Loucy (cell line): ENCODE data around the gene AGBL4.

Experiments
- H2AFZ ChIP-seq: fragments of 200-600 bp; sonication (generic); 2 replicates; pipeline ENCODE4 v1.6.0; 2016; ENCODE audit warnings: antibody characterized with exemption, mild to moderate bottlenecking, low read length, moderate library complexity
- H3F3A ChIP-seq: fragments of 200-600 bp; 2 replicates; pipeline ENCODE4 v1.6.0; 2016; ENCODE audit warnings: antibody characterized with exemption, low read depth, mild to moderate bottlenecking
- H3K27me3 ChIP-seq: fragments of 200-600 bp; sonication (generic); 2 replicates; pipeline ENCODE4 v1.6.1; 2014; ENCODE audit warnings: low read length, mild to moderate bottlenecking; ENCODE audit not compliant: insufficient read depth, poor library complexity, severe bottlenecking
- H3K36me3 ChIP-seq: fragments of 200-600 bp; sonication (generic); 2 replicates; pipeline ENCODE4 v1.6.1; 2016; ENCODE audit warnings: low read length; ENCODE audit not compliant: insufficient read depth
- H3K4me1 ChIP-seq: fragments of 200-600 bp; sonication (generic); 2 replicates; pipeline ENCODE4 v1.5.1; 2014; ENCODE audit warnings: low read length, mild to moderate bottlenecking; ENCODE audit not compliant: insufficient read depth, poor library complexity, severe bottlenecking
- H3K4me2 ChIP-seq: fragments of 200-600 bp; sonication (generic); 2 replicates; pipeline ENCODE4 v1.6.0; 2014; ENCODE audit warnings: antibody characterized with exemption, low read length, low read depth, mild to moderate bottlenecking; ENCODE audit not compliant: poor library complexity, severe bottlenecking
- H3K4me3 ChIP-seq: fragments of 200-600 bp; sonication (generic); 2 replicates; pipeline ENCODE4 v1.5.1; 2014; ENCODE audit warnings: low read length, mild to moderate bottlenecking, mixed read lengths; ENCODE audit not compliant: poor library complexity, severe bottlenecking
- H3K79me2 ChIP-seq: fragments of 200-600 bp; sonication (generic); 2 replicates; pipeline ENCODE4 v1.6.1; 2014; ENCODE audit warnings: low read length; ENCODE audit not compliant: insufficient read depth
- H3K9ac ChIP-seq: fragments of 200-600 bp; sonication (generic); 2 replicates; pipeline ENCODE4 v1.6.0; 2014; ENCODE audit warnings: mild to moderate bottlenecking, low read depth, low read length, moderate library complexity; ENCODE audit not compliant: poor library complexity, severe bottlenecking
- H3K9me2 ChIP-seq: fragments of 200-600 bp; sonication (generic); replicated peaks from 2 replicates; pipeline ENCODE4 v1.6.1; 2016; ENCODE audit warnings: low read depth, low read length, mixed read lengths
- H3K9me3 ChIP-seq: fragments of 200-600 bp; sonication (generic); 2 replicates; pipeline ENCODE4 v1.6.1; 2014; ENCODE audit warnings: mild to moderate bottlenecking, antibody characterized with exemption, low read length, low read depth; ENCODE audit not compliant: insufficient read depth
- H4K20me1 ChIP-seq: fragments of 200-600 bp; sonication (generic); 2 replicates; pipeline ENCODE4 v1.6.0; 2014; ENCODE audit warnings: antibody characterized with exemption, low read length, mild to moderate bottlenecking; ENCODE audit not compliant: insufficient read depth, poor library complexity, severe bottlenecking
- EZH2phosphoT487 ChIP-seq: fragments of 200-600 bp; IDR thresholded peaks from 2 replicates; pipeline ENCODE4 v1.6.1; 2018; ENCODE audit warnings: antibody characterized with exemption, mild to moderate bottlenecking, moderate library complexity, borderline replicate concordance
- TF ChIP-seq, protein P1 (sequence below): fragments of 200-600 bp; sonication (generic); conservative IDR thresholded peaks from 2 replicates; pipeline ENCODE4 v1.5.1; 2014; ENCODE audit warnings: mild to moderate bottlenecking, antibody characterized with exemption, low read length

The AGBL4 gene

DNA sequence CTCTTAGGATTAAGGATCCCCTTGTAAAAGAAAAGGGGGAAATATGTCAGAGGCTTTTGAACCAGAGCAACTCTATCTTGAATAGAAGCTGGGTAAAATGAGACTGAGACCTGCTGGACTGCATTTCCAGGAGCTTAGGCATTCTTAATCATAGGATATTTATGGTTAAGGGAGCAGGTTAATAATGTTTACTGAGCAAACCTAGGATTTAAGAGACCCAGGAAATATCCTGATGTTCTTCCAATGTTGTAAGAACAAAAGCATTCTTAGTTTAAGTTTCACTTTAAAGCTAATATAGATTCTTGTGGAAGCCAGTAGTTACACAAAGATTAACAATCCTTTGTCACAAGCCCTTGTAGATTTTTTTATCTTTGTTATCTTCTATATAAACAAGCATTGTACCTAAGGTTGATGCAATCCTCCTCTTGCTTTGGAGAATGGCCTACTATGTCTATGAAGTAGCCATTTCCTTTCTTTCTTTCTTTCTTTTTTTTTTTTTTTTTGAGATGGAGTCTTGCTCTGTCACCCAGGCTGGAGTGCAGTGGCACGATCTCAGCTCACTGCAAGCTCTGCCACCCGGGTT is 676.9 kb downstream of the AGBL4 start:
- Histone ChIP-seq H3K27me3 (no peaks in the 10 kb centered on the region), H2AFZ (no peak overlapping the region), H3K9me2 (no peaks in the 10 kb centered on the region), H3K9me3 (peaks cover 3% of the 10 kb centered on the region; the same call in 1 of the 2 replicates), H3K4me3 (no peak overlapping the region), H4K20me1 (no peaks in the 10 kb centered on the region), H3K79me2 (no peaks in the 10 kb centered on the region), H3F3A (no peaks in the 10 kb centered on the region), H3K9ac (no peak overlapping the region), H3K36me3 (no peaks in the 10 kb centered on the region), H3K4me2 (no peak overlapping the region), H3K4me1 (no peaks in the 10 kb centered on the region)
- TF ChIP-seq, protein P1, sequence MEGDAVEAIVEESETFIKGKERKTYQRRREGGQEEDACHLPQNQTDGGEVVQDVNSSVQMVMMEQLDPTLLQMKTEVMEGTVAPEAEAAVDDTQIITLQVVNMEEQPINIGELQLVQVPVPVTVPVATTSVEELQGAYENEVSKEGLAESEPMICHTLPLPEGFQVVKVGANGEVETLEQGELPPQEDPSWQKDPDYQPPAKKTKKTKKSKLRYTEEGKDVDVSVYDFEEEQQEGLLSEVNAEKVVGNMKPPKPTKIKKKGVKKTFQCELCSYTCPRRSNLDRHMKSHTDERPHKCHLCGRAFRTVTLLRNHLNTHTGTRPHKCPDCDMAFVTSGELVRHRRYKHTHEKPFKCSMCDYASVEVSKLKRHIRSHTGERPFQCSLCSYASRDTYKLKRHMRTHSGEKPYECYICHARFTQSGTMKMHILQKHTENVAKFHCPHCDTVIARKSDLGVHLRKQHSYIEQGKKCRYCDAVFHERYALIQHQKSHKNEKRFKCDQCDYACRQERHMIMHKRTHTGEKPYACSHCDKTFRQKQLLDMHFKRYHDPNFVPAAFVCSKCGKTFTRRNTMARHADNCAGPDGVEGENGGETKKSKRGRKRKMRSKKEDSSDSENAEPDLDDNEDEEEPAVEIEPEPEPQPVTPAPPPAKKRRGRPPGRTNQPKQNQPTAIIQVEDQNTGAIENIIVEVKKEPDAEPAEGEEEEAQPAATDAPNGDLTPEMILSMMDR = no peak

DNA sequence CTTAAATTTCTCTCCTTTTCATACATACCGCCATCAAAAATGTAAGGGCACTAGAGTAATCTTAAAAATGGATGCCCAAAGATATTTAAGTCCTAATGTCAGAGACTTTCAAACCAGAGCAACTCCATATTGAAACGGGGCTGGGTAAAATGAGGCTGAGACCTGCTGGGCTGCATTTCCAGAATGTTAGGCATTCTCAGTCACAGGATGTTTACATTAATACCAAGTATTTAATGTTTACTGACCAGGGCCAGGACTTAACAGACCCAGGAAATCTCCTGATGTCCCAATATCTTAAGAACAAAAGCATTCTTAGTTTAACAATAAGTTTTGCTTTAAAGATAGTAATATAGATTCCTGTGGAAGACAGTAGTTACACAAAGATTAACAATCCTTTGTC is 683.2 kb downstream of the AGBL4 start:
- Histone ChIP-seq H3K4me1 (no peaks in the 10 kb centered on the region), H3K9me2 (no peaks in the 10 kb centered on the region), H3K27me3 (no peaks in the 10 kb centered on the region), H4K20me1 (no peaks in the 10 kb centered on the region), H3K9me3 (peaks cover 3% of the 10 kb centered on the region; the same call in 1 of the 2 replicates), H3K9ac (no peak overlapping the region), H3K4me3 (no peak overlapping the region), H3K36me3 (no peaks in the 10 kb centered on the region), H2AFZ (no peak overlapping the region), H3K79me2 (no peaks in the 10 kb centered on the region), H3K4me2 (no peak overlapping the region), H3F3A (no peaks in the 10 kb centered on the region)
- TF ChIP-seq, protein P1 = no peak

DNA sequence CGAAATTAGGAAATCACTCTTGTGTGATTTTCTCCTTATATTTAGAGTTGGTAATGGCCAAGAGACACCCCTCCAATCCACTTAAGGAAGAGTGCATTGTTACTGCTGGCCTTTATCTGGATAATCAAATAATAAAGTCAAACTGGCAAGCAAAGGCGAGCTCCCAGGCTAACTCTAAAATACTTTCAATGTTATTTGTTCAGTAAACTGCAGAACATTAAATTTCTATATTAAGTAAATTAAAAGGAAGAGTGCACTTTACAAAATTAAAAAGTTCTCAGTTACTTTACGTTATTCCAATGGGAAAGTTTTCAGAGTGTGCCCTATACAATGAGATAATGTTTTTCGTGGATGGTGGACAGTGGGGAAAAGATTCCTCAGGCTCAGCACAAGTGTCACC is 684.7 kb downstream of the AGBL4 start:
- Histone ChIP-seq H4K20me1 (no peaks in the 10 kb centered on the region), H3K4me3 (no peak overlapping the region), H3K9ac (no peak overlapping the region), H3K79me2 (no peaks in the 10 kb centered on the region), H3K4me1 (no peaks in the 10 kb centered on the region), H3K4me2 (no peak overlapping the region), H3K27me3 (no peaks in the 10 kb centered on the region), H3K9me3 (peaks cover 3% of the 10 kb centered on the region; the same call in 1 of the 2 replicates), H2AFZ (no peak overlapping the region), H3F3A (no peaks in the 10 kb centered on the region), H3K9me2 (no peaks in the 10 kb centered on the region), H3K36me3 (no peaks in the 10 kb centered on the region)
- TF ChIP-seq, protein P1 = no peak
- no peak for TF ChIP-seq EZH2phosphoT487
